Measurements from ENCODE around the gene DPM3. TPM values are rescaled to one million over a fixed set of nuclear protein-coding genes. Genes with fewer than 3 reads are reported as not detected.

Gene DPM3
- total and polyA plus RNA-seq, 9 of the 15 experiments (the other 6 are each of a cell fraction or from before 2014, with no cell fraction given), result 3.7 to 120 (median 36.4) TPM

- TF ChIP-seq CBX3 (IDR thresholded peaks at IDR 0.05; ENCODE audit: borderline replicate concordance in 1 of 2, low read length in 2 of 2) (no peak), SMARCE1 (IDR thresholded peaks at IDR 0.05) (no peak), BCLAF1 (IDR thresholded peaks at IDR 0.05; ENCODE audit: borderline replicate concordance in 1 of 2, control insufficient read depth in 1 of 2, low read depth in 2 of 2, low read length in 1 of 2) (peak in 1 of 2 experiments; percentile 97; a peak in 2 of 4 replicates), POLR2H (tag; IDR thresholded peaks at IDR 0.05; ENCODE audit: low read depth) (no peak), ZC3H4 (CRISPR knock-in tag; IDR thresholded peaks at IDR 0.05; ENCODE audit: borderline replicate concordance) (peak; percentile 12; the same call in 1 of the 2 replicates), BCL6 (CRISPR knock-in tag; IDR thresholded peaks at IDR 0.05) (no peak), RBM22 (IDR thresholded peaks at IDR 0.05; ENCODE audit: low read depth, low read length, poor library complexity, severe bottlenecking) (no peak), CSDE1 (IDR thresholded peaks at IDR 0.05) (no peak), MIER1 (IDR thresholded peaks at IDR 0.05; ENCODE audit: low read depth) (no peak), ILK (tag; IDR thresholded peaks at IDR 0.05; ENCODE audit: borderline replicate concordance, low read depth) (no peak), NR2C2 (CRISPR knock-in tag; IDR thresholded peaks at IDR 0.05) (peak; percentile 74), NR2C2 (tag; IDR thresholded peaks at IDR 0.05) (peak; percentile 92), ZNF146 (CRISPR knock-in tag; IDR thresholded peaks at IDR 0.05; ENCODE audit: unreplicated experiment) (no peak), BRD9 (IDR thresholded peaks at IDR 0.05; ENCODE audit: low read depth, partially characterized antibody) (no peak), HDAC1 (IDR thresholded peaks at IDR 0.05) (peak in 1 of 2 experiments; percentile 84; a peak in 2 of 4 replicates), KAT2B (IDR thresholded peaks at IDR 0.05; ENCODE audit: low read depth, low read length) (no peak), RBM17 (IDR thresholded peaks at IDR 0.05; ENCODE audit: borderline replicate concordance, low read depth, low read length) (no peak), TSC22D4 (tag; IDR thresholded peaks at IDR 0.05) (no peak), PRPF4 (IDR thresholded peaks at IDR 0.05; ENCODE audit: insufficient read depth, low read depth, low read length, poor library complexity, severe bottlenecking) (no peak)
- TF ChIP-seq, protein P1, sequence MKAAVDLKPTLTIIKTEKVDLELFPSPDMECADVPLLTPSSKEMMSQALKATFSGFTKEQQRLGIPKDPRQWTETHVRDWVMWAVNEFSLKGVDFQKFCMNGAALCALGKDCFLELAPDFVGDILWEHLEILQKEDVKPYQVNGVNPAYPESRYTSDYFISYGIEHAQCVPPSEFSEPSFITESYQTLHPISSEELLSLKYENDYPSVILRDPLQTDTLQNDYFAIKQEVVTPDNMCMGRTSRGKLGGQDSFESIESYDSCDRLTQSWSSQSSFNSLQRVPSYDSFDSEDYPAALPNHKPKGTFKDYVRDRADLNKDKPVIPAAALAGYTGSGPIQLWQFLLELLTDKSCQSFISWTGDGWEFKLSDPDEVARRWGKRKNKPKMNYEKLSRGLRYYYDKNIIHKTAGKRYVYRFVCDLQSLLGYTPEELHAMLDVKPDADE (conservative IDR thresholded peaks at IDR 0.05; ENCODE audit: control insufficient read depth, low read depth, low read length), result peak; percentile 90
- TF ChIP-seq, protein P2, sequence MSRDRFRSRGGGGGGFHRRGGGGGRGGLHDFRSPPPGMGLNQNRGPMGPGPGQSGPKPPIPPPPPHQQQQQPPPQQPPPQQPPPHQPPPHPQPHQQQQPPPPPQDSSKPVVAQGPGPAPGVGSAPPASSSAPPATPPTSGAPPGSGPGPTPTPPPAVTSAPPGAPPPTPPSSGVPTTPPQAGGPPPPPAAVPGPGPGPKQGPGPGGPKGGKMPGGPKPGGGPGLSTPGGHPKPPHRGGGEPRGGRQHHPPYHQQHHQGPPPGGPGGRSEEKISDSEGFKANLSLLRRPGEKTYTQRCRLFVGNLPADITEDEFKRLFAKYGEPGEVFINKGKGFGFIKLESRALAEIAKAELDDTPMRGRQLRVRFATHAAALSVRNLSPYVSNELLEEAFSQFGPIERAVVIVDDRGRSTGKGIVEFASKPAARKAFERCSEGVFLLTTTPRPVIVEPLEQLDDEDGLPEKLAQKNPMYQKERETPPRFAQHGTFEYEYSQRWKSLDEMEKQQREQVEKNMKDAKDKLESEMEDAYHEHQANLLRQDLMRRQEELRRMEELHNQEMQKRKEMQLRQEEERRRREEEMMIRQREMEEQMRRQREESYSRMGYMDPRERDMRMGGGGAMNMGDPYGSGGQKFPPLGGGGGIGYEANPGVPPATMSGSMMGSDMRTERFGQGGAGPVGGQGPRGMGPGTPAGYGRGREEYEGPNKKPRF (IDR thresholded peaks at IDR 0.05; ENCODE audit: low read depth, low read length), result no peak
Measured at GRCh38 chr1:155139895-155140629, at the start of gene DPM3 (continued).

Data from K562 (cell line).